H4 (cell line): ENCODE results near the gene EEF1A2. TPM values are rescaled to one million over a fixed set of nuclear protein-coding genes. Genes with fewer than 3 reads are reported as not detected.
"Not testable (repeated sequence)": the region's sequence is repeated elsewhere in the genome, so short reads cannot be mapped to it uniquely, and the experiment has no call there.

Experiments used
- DNase-seq: peaks from one replicate; pipeline ENCODE4 v3.0.0-alpha.2; 2015; ENCODE audit warnings: low spot score
- total RNA-seq: library from RNA; depleted of rRNA; stranded (reverse); fragments of >200 nt; shearing (Covaris generic); gene quantifications from 2 replicates; pipeline ENCODE4 v1.2.3, GENCODE V29; 2014

EEF1A2 gene
- total RNA-seq, 1 experiment from 2014 or later, result 181 TPM

DNA sequence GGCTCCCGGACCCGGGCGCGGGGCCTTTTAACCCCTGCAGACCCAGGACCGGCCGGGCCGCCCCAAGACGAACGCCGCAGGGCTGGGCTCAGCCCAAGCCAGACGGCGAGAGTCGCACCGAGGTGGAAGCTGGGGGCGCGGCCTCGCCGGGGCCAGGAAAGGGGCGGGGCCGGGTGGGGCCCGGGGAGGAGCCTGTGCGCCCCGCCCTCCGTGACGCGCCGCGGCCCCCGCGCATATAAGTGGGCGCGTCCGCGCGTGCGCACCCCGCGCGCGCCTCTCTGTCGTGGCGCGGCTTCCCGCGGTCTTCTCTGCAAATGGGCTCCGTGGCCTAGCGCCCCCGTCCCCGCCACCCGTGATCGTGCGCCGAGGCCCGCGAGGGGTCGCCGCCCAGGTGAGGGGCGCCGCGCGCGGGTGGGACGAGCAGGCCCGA, 21.6 kb upstream of the EEF1A2 start, which contains the start of gene PPDPF:
PPDPF (plus strand) TSS at position 262 of the 430 bp plus-strand sequence. CDS start 544 bp downstream, outside the sequence.
- peak; percentile 45 for DNase-seq

DNA sequence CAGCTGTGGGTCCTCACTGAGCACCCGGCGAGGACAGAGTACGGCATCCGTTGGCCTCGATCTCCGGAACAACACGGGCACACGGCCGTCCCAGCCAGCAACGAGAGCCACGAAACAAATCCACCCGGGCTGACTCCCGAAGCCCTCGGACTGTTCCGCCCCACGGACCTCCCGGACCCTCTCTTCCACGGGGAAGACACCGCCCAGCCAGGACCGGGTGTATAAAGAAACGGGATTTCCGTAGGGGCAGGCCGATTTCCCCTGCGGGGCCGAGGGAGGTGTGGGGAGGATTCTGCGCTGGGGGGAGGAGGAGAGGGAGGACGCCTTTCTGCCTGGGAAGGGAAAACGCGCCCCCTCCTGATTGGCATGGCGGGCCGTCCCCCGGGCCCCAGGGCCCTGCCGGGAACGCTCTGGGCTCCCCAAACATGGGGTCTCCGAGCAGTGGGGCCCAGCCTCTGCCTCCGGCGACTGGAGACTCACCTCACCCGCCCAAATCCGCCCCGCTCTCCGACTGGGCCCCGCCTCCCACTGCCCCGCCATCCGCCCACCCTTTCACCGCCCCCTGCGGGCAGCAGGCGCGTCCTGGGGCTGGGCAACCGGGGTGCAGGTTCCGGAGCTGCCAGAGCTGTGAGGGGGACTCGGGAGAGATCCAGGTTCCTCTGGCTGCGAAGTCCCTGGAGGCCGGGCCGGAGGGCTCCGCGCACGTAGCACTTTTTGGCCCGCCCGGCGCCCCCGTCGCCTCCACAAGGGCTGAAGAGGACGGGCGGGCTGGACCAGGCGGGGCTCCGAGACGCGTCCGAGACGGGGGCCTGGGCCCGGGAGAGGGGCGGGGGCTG, 21.0 kb upstream of the EEF1A2 start:
- no peak for DNase-seq

DNA sequence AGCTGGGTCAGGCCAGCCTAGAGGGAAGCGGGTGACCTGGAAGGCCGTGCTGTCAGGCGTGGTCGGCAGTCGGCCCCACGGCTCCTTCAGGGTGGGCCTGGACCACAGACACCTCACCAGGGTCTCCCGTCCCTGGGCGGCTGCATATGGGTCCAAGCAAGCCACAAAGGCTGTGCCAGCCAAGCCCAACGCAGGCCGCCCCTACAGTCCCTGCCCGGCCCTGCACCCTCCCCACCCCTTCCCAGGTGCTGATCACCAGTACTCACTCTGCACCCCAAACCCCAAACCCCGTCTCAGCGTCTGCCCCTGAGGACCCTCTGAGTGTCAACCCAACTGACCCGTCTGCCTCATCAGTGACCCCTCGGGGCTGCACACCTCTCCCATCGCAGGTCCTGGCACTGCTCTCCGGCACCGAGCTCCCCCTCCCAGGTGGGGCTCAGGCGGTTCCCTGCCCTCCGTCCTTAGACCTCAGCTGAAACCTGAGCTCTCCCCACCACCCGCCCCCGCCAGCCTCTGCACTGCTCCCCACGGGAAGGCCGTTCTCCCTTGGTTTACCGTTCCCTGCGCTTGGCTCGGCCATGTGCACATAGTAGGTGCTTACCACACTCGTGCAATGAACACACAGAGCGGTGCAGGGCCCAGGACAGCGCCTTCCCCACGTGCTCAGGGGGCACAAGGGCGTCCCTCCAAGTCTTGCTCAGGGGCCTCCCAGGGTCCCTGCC, 20.2 kb upstream of the EEF1A2 start:
- no peak for DNase-seq

DNA sequence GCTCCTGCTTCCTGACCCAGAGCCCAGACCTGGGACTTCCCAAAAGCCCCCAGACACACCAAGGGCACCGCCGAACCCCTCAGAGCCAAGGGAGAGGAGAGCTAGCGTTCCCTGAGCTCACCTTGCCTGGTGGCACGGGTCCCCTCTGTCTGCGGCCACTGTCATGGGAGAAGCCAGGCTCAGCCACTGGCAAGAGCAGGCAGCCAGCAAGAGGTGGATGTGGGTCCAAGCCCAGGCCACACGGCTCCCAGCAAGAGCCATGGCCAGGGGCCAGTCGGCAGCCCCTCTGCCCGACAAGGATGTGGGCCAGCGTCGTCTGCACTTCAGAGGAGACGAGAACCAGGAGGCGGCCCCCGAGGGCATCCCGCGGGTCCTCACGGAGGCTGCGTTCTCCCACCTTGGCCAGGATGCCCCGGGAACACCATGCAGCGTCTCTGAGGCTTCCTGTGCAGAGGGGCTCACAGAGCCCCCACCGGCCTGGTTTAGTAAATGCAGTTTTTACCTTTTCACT, 19.5 kb upstream of the EEF1A2 start:
- DNase-seq, result no peak

- DNase-seq, result no peak
Observed at GRCh38 chr20:63517376-63518309, 18.8 kb upstream of the EEF1A2 start.

GRCh38 chr20:63514520-63514919, 15.6 kb upstream of the EEF1A2 start:
- not testable (repeated sequence) for DNase-seq

DNA sequence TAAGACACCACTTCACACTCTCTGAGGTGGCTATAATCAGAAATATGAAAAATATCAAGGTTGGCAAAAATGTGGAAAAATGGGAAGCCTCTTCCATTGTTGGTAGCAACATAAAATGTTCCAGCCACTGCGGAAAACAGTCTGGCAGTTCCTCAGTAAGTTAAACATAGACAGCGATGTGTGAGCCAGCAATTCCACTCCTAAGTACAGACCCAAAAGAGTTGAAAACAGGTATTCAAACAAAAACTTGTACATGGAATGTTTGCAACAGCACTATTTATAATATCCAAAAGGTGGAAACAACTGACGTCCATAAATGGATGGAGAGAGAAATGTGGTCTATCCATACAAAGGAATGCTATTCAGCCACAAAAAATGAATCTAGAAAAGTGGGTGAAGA, 14.3 kb upstream of the EEF1A2 start:
- no peak for DNase-seq

DNA sequence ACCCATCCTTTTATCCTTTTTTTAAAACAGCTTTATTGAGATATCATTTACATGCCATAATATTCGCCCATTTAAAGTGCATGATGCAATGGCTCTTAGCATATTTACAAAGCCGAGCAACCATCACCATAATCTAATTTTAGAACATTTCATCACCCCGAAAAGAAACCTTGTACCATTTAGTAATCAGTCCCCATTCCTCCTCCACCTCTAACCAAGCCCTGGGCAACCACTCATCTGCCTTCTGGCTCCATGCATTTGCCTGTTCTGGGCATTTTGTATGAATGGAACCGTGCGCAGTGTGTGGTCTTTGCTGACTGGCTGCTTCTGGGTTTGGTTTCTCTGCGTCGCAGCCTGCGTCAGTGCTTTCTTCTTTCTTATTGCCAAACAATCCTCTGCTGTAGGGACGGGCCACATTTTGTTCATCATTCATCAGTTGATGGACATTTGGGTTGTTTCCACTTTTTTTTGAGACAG, 10.2 kb upstream of the EEF1A2 start:
- no peak for DNase-seq

- no peak for DNase-seq
Observed at GRCh38 chr20:63508072-63508768, 9.3 kb upstream of the EEF1A2 start.

DNA sequence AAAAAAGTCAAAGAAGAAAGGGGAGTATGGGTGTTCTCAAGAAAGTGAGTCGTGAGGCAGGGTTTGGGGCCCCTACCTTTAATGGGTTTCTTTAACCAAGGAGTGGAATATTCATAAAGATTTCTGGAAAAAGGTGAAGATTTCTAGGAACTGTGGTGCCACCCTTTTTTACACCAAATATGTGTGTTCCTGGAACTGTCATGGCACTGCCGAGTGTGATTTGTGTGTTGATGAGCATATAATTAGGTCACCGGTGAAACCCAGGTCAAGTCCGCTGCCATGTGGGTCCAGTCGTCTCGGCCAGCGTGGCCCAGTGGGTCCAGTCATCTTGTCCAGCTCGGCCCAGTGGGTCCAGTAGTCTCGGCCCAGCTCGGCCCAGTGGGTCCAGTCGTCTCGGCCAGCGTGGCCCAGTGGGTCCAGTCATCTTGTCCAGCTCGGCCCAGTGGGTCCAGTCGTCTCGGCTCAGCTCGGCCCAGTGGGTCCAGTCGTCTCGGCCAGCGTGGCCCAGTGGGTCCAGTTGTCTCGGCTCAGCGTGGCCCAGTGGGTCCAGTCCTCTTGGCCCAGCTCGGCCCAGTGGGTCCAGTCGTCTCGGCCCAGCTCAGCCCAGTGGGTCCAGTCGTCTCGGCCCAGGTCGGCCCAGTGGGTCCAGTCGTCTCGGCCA, 8.3 kb upstream of the EEF1A2 start:
- DNase-seq, result no peak

- DNase-seq, result no peak
Observed at GRCh38 chr20:63505723-63506122, 6.8 kb upstream of the EEF1A2 start.

DNA sequence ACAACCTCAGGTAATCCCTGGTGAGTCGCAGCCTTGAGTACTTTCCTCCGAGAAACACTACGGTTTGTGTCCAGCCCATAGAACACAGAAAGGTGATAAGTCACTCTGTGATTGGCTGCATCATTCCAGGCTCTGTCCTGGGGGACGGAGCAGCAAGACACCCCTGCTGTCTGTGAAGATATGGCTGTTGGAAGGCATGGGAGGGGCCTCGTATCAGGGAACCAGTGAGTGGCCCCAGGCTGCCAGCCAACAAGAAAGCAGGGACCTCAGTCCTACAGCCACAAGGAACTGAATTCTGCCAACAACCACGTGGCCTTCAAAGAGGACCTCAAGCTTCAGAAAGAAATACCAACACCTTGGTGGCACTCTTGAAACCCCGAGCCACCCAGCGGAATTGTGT, 6.4 kb upstream of the EEF1A2 start:
- no peak for DNase-seq

DNA sequence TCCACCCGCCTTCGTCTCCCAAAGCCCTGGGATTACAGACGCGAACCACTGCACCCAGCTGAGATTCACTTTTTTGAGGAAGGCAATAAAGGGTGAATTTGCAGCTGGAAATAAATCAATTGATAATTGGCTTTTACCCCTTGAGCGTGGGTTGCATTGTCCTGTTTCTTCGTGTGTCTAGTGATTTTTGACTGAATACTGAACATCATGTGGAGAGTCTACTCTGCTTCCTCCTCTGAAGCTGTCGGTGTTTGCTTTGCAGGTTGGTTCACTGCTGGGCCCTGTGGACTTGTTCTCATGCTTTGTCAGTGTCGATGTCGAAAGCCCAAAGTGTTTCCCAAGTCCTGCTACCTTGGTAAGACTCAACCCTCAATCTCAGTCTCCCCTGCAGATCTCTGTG, 5.8 kb upstream of the EEF1A2 start:
- DNase-seq, result no peak

GRCh38 chr20:63503524-63503923, 4.6 kb upstream of the EEF1A2 start:
- DNase-seq, result no peak

GRCh38 chr20:63502671-63503172, 3.8 kb upstream of the EEF1A2 start:
- DNase-seq, result no peak

- no peak for DNase-seq
Observed at GRCh38 chr20:63501818-63502670, 3.2 kb upstream of the EEF1A2 start.

DNA sequence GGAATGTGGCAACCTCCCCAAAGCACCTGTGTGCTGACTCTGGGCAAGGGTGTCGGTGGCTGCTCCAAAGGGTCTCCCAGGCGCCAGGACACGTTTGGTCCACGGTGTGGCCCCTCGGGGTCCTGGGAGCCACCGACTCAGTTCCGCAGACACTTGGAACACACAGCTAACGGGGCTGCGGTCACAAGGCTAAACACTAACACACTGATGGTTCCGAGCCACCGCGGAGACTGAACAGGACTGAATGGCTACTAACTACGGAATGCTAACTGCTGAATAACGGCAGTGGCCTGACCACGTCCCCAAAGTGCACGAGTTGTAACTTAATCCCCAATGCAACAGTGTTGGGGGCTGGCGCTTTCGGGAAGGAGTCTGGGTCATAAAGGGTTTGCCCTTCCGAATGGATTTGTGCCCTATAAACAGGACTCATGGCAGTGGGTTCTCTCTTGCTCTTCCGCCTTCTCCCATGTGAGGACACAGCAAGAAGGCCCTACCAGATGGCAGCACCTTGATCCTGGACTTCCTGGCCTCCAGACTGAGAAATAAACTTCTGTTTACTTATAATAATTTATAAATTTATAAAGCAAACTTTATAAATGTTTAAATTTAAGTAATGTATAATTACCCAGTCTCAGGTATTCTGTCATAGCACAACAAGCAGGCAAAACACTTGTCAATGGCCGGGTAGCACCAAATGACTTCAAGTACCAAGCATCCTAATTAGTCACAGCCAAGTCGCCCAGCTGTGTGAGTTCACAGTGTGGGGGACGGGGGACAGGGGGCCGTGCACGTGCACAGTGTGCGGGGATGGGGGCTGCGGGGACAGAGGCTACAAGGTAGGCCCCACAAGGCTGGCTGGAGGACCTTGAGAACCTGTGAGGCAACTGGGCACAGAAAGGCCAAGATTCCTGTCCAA, 2.3 kb upstream of the EEF1A2 start:
- no peak for DNase-seq
